Right lobe of liver (tissue), 4 donors: ENCODE results near the gene ARF1.

Source experiments
- POLR2A ChIP-seq: fragments of 450-650 bp; IDR thresholded peaks from one replicate; pipeline ENCODE4 v1.6.1; 2017; ENCODE audit warnings: antibody characterized with exemption, mild to moderate bottlenecking
- TF ChIP-seq, protein P1 (sequence below), 4 donors: fragments of 200-600 bp in 3 of 4; fragments of 450-650 bp in 1 of 4; IDR thresholded peaks; one replicate each; pipeline versions ENCODE4 v1.5.1 to v1.8.0; 2016 to 2022; ENCODE audit warnings: antibody characterized with exemption in 4 of 4, mild to moderate bottlenecking in 2 of 4
- donor health status: DM: no; HTN: no; CAD: no.
- donor health status: DM: no; HTN: no; CAD: no.
- donor health status: DM: no; HTN: yes; CAD: no.

- TF ChIP-seq, protein P1, sequence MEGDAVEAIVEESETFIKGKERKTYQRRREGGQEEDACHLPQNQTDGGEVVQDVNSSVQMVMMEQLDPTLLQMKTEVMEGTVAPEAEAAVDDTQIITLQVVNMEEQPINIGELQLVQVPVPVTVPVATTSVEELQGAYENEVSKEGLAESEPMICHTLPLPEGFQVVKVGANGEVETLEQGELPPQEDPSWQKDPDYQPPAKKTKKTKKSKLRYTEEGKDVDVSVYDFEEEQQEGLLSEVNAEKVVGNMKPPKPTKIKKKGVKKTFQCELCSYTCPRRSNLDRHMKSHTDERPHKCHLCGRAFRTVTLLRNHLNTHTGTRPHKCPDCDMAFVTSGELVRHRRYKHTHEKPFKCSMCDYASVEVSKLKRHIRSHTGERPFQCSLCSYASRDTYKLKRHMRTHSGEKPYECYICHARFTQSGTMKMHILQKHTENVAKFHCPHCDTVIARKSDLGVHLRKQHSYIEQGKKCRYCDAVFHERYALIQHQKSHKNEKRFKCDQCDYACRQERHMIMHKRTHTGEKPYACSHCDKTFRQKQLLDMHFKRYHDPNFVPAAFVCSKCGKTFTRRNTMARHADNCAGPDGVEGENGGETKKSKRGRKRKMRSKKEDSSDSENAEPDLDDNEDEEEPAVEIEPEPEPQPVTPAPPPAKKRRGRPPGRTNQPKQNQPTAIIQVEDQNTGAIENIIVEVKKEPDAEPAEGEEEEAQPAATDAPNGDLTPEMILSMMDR (IDR thresholded peaks at IDR 0.05), result no peak
- no peak for TF ChIP-seq POLR2A
These were observed 2.8 kb upstream of the ARF1 start for GRCh38 chr1:228079601-228080263.
